HG03432 (cell line): ENCODE data around the gene MYO1B.

Experiments
- ATAC-seq: cut with Tn5 transposase; IDR thresholded peaks from one replicate; pipeline ENCODE4 v1.9.1; 2021; ENCODE audit warnings: mild to moderate bottlenecking, moderate library complexity; ENCODE audit not compliant: unreplicated experiment

The MYO1B gene

GRCh38 chr2:191257934-191258333 lies 12.7 kb downstream of the MYO1B start:
- ATAC-seq: no peak

- ATAC-seq: no peak
Observed at GRCh38 chr2:191258996-191259395, 13.8 kb downstream of the MYO1B start.

GRCh38 chr2:191262436-191262835 lies 17.2 kb downstream of the MYO1B start:
- ATAC-seq: no peak

- ATAC-seq: no peak
Observed at GRCh38 chr2:191263050-191263449, 17.8 kb downstream of the MYO1B start.

- no peak for ATAC-seq
Observed at GRCh38 chr2:191264647-191265081, 19.5 kb downstream of the MYO1B start.

GRCh38 chr2:191265311-191266170 lies 20.3 kb downstream of the MYO1B start:
- ATAC-seq: no peak

GRCh38 chr2:191266201-191266600 lies 21.0 kb downstream of the MYO1B start:
- no peak for ATAC-seq

- no peak for ATAC-seq
Observed at GRCh38 chr2:191268596-191268995, 23.4 kb downstream of the MYO1B start.

- no peak for ATAC-seq
Observed at GRCh38 chr2:191270306-191271161, 25.3 kb downstream of the MYO1B start.

GRCh38 chr2:191272064-191272463 lies 26.9 kb downstream of the MYO1B start:
- no peak for ATAC-seq

GRCh38 chr2:191274413-191274815 lies 29.2 kb downstream of the MYO1B start:
- no peak for ATAC-seq

- no peak for ATAC-seq
Observed at GRCh38 chr2:191276792-191277465, 31.7 kb downstream of the MYO1B start.

GRCh38 chr2:191280290-191280689 lies 35.1 kb downstream of the MYO1B start:
- no peak for ATAC-seq

GRCh38 chr2:191280834-191281756 lies 35.9 kb downstream of the MYO1B start:
- ATAC-seq: no peak

- no peak for ATAC-seq
Observed at GRCh38 chr2:191285252-191285651, 40.0 kb downstream of the MYO1B start.

- ATAC-seq: no peak
Observed at GRCh38 chr2:191287820-191288219, 42.6 kb downstream of the MYO1B start.

- no peak for ATAC-seq
Observed at GRCh38 chr2:191289049-191289448, 43.8 kb downstream of the MYO1B start.

- ATAC-seq: no peak
Observed at GRCh38 chr2:191291471-191291870, 46.3 kb downstream of the MYO1B start.

GRCh38 chr2:191292869-191293268 lies 47.7 kb downstream of the MYO1B start:
- ATAC-seq: no peak

- no peak for ATAC-seq
Observed at GRCh38 chr2:191295088-191295487, 49.9 kb downstream of the MYO1B start.
